ENCODE data around the gene PCGF2. TPM values are rescaled to one million over a fixed set of nuclear protein-coding genes. Genes with fewer than 3 reads are reported as not detected.
A peak's percentile ranks its signal among the peaks of the same experiment; 100 is the strongest.

Gene PCGF2
- total and polyA plus RNA-seq, 9 of the 15 experiments (the other 6 are each of a cell fraction or from before 2014, with no cell fraction given), result 1.3 to 33.4 (median 7.0) TPM

- TF ChIP-seq ZNF785 (CRISPR knock-in tag; IDR thresholded peaks at IDR 0.05) (no peak), NUFIP1 (IDR thresholded peaks at IDR 0.05; ENCODE audit: partially characterized antibody) (no peak), NR4A1 (CRISPR knock-in tag; IDR thresholded peaks at IDR 0.05) (no peak), NR4A1 (tag; IDR thresholded peaks at IDR 0.05) (peak; percentile 64; the same call in 1 of the 2 replicates), TARDBP (IDR thresholded peaks at IDR 0.05) (peak; percentile 68), SLC30A9 (CRISPR knock-in tag; IDR thresholded peaks at IDR 0.05) (no peak), ZNF561 (CRISPR knock-in tag; conservative IDR thresholded peaks at IDR 0.05) (no peak), BRD4 (IDR thresholded peaks at IDR 0.05) (no peak), SREBF2 (CRISPR knock-in tag; IDR thresholded peaks at IDR 0.05) (no peak), ELF2 (CRISPR knock-in tag; IDR thresholded peaks at IDR 0.05) (no peak), NFE2L1 (tag; IDR thresholded peaks at IDR 0.05; ENCODE audit: borderline replicate concordance, low read depth) (no peak), CBFA2T3 (IDR thresholded peaks at IDR 0.05) (no peak), HDAC8 (tag; IDR thresholded peaks at IDR 0.05) (0 out of 2 replicates have a peak, but pooled peaks have one; percentile 36), CHD1 (IDR thresholded peaks at IDR 0.05; ENCODE audit: low read length) (no peak), ZNF644 (tag; IDR thresholded peaks at IDR 0.05; ENCODE audit: low read depth) (no peak), HNRNPUL1 (IDR thresholded peaks at IDR 0.05; ENCODE audit: low read length) (no peak), FOXP1 (CRISPR knock-in tag; IDR thresholded peaks at IDR 0.05) (no peak), JUNB (CRISPR knock-in tag; conservative IDR thresholded peaks at IDR 0.05) (no peak), NR1H2 (CRISPR knock-in tag; IDR thresholded peaks at IDR 0.05) (no peak), NEUROD1 (IDR thresholded peaks at IDR 0.05; ENCODE audit: borderline replicate concordance, low read depth, low read length, partially characterized antibody) (peak; percentile 31), E2F1 (CRISPR knock-in tag; IDR thresholded peaks at IDR 0.05) (no peak), E2F3 (CRISPR knock-in tag; IDR thresholded peaks at IDR 0.05) (peak; percentile 23; the same call in 1 of the 2 replicates)
- TF ChIP-seq, protein P1, sequence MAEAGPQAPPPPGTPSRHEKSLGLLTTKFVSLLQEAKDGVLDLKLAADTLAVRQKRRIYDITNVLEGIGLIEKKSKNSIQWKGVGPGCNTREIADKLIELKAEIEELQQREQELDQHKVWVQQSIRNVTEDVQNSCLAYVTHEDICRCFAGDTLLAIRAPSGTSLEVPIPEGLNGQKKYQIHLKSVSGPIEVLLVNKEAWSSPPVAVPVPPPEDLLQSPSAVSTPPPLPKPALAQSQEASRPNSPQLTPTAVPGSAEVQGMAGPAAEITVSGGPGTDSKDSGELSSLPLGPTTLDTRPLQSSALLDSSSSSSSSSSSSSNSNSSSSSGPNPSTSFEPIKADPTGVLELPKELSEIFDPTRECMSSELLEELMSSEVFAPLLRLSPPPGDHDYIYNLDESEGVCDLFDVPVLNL (CRISPR knock-in tag; IDR thresholded peaks at IDR 0.05; ENCODE audit: low read depth), result no peak
- TF ChIP-seq, protein P2, sequence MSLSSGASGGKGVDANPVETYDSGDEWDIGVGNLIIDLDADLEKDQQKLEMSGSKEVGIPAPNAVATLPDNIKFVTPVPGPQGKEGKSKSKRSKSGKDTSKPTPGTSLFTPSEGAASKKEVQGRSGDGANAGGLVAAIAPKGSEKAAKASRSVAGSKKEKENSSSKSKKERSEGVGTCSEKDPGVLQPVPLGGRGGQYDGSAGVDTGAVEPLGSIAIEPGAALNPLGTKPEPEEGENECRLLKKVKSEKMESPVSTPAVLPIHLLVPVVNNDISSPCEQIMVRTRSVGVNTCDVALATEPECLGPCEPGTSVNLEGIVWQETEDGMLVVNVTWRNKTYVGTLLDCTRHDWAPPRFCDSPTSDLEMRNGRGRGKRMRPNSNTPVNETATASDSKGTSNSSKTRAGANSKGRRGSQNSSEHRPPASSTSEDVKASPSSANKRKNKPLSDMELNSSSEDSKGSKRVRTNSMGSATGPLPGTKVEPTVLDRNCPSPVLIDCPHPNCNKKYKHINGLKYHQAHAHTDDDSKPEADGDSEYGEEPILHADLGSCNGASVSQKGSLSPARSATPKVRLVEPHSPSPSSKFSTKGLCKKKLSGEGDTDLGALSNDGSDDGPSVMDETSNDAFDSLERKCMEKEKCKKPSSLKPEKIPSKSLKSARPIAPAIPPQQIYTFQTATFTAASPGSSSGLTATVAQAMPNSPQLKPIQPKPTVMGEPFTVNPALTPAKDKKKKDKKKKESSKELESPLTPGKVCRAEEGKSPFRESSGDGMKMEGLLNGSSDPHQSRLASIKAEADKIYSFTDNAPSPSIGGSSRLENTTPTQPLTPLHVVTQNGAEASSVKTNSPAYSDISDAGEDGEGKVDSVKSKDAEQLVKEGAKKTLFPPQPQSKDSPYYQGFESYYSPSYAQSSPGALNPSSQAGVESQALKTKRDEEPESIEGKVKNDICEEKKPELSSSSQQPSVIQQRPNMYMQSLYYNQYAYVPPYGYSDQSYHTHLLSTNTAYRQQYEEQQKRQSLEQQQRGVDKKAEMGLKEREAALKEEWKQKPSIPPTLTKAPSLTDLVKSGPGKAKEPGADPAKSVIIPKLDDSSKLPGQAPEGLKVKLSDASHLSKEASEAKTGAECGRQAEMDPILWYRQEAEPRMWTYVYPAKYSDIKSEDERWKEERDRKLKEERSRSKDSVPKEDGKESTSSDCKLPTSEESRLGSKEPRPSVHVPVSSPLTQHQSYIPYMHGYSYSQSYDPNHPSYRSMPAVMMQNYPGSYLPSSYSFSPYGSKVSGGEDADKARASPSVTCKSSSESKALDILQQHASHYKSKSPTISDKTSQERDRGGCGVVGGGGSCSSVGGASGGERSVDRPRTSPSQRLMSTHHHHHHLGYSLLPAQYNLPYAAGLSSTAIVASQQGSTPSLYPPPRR (CRISPR knock-in tag; IDR thresholded peaks at IDR 0.05; ENCODE audit: borderline replicate concordance), result no peak
Measured at GRCh38 chr17:38729886-38730525, 18.1 kb downstream of the PCGF2 start, which contains the start of gene CISD3 (continued).

All from K562 (cell line).